Activated gamma-delta T cell treated with anti-CD3 and anti-CD28 coated beads, Interleukin-2, amount 50 U/mL, for 16 hours (primary cell): Measurements from ENCODE around the gene CEACAM20.
"Not testable (repeated sequence)": the region's sequence is repeated elsewhere in the genome, so short reads cannot be mapped to it uniquely, and the experiment has no call there.

ENCODE experiments used
- DNase-seq: peaks from one replicate; pipeline ENCODE4 v3.0.0-alpha.2; 2020; ENCODE audit warnings: low read depth

CEACAM20 gene

DNA sequence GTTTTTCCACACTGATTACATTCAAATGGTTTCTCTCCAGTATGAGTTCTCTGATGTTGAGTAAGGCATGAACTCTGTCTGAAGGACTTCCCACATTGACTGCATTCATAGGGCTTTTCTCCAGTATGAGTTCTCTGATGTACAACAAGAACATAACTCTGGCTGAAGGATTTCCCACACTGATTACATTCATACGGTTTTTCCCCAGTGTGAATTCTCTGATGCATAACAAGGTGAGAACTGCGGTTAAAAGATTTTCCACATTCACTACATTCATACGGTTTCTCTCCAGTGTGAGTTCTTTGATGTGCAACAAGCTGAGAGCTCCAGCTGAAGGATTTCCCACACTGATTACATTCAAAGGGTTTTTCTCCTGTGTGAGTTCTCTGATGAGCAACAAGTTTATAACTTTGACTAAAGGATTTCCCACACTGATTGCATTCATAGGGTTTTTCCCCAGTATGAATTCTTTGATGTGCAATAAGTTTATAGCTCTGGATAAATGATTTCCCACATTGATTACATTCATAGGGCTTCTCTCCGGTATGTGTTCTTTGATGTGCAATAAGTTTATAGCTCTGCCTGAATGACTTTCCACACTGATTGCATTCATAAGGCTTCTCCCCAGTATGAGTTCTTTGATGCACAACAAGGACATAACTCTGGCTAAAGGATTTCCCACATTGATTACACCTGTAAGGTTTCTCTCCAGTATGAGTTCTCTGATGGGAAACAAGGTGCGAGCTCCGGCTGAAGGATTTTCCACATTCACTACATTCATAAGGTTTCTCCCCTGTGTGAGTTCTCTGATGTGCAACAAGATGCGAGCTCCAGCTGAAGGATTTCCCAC is 52.7 kb downstream of the CEACAM20 start:
- DNase-seq: no peak

DNA sequence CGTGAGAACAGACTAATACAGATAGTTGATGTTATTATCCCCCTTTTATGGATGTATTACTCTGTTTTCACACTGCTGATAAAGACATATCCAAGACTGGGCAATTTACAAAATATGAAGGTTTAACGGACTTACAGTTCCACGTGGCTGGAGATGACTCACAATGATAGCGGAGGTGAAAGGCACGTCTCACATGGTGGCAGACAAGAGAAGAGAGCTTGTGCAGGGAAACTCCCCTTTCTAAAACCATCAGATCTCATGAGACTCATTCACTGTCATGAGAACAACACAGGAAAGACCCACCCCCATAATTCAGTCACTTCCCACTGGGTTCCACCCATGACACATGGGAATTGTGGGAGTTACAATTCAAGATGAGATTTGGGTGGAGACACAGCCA is 60.7 kb downstream of the CEACAM20 start:
- not testable (repeated sequence) for DNase-seq

DNA sequence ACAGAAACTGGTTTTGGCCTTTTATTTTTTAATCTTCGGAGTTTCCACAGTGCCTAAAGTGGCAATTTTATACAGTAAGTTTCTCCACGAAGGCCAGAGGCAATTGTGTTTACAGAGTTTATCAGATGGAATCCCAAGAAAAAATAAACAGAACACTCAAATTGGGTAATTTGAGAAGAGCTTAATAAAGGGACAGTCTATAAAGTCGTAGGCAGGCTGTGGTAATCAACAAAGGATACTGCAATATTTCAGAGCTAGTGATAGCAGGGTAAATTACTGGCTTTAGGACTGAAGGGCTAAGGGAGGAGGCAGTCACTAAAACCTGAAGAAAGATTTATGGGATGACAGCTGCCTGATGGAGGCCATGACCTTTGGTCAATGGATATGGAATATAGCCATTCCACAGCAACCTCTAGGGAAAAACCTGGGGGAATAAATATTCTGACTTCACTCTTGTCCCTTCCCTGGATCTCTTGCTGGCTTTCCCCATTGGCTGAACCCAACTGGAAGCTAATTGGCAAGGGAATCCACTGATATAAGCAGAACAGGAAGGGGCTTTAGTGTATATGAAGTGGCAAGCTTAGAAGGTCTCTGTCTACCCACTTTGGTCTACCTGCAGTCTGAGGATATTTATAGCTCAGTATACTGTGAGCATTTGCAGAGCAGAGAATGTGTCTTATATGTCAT is 66.7 kb downstream of the CEACAM20 start:
- not testable (repeated sequence) for DNase-seq
